ENCODE results near the gene KCNG4.

- TF ChIP-seq, protein P1, sequence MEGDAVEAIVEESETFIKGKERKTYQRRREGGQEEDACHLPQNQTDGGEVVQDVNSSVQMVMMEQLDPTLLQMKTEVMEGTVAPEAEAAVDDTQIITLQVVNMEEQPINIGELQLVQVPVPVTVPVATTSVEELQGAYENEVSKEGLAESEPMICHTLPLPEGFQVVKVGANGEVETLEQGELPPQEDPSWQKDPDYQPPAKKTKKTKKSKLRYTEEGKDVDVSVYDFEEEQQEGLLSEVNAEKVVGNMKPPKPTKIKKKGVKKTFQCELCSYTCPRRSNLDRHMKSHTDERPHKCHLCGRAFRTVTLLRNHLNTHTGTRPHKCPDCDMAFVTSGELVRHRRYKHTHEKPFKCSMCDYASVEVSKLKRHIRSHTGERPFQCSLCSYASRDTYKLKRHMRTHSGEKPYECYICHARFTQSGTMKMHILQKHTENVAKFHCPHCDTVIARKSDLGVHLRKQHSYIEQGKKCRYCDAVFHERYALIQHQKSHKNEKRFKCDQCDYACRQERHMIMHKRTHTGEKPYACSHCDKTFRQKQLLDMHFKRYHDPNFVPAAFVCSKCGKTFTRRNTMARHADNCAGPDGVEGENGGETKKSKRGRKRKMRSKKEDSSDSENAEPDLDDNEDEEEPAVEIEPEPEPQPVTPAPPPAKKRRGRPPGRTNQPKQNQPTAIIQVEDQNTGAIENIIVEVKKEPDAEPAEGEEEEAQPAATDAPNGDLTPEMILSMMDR (IDR thresholded peaks at IDR 0.05 in 2 of 3, conservative IDR thresholded peaks at IDR 0.05 in 1 of 3; ENCODE audit: control insufficient read depth in 2 of 3, extremely low read depth in 1 of 3, insufficient read depth in 1 of 3, low read depth in 3 of 3, low read length in 3 of 3) = no peak
- TF ChIP-seq BRCA1 (IDR thresholded peaks at IDR 0.05; ENCODE audit: low read depth, low read length) = no peak
- TF ChIP-seq NR2C1 (IDR thresholded peaks at IDR 0.05) = no peak
- TF ChIP-seq MTA3 (IDR thresholded peaks at IDR 0.05; ENCODE audit: borderline replicate concordance, low read length) = no peak
- no peak for TF ChIP-seq MEF2A (IDR thresholded peaks at IDR 0.05; ENCODE audit: insufficient read depth, low read depth, low read length)
- no peak for TF ChIP-seq ZNF592 (IDR thresholded peaks at IDR 0.05)
- TF ChIP-seq CHD1 (IDR thresholded peaks at IDR 0.05; ENCODE audit: low read depth, low read length) = no peak
- TF ChIP-seq STAT1 (conservative IDR thresholded peaks at IDR 0.05) = no peak
- TF ChIP-seq PRDM15 (CRISPR knock-in tag; IDR thresholded peaks at IDR 0.05) = no peak
- no peak for TF ChIP-seq RAD21 (IDR thresholded peaks at IDR 0.05; ENCODE audit: insufficient read depth, low read depth, low read length)
Observed at GRCh38 chr16:84197466-84198128, 42.2 kb downstream of the KCNG4 start.

All from GM12878 (cell line).